ENCODE data around the gene LRRC4.

LRRC4 gene

GRCh38 chr7:128006550-128007302, 24.5 kb downstream of the LRRC4 start:
- DNase-seq, result no peak

GRCh38 chr7:128005759-128006159, 25.5 kb downstream of the LRRC4 start:
- no peak for DNase-seq

GRCh38 chr7:128005117-128005516, 26.1 kb downstream of the LRRC4 start:
- DNase-seq, result peak; percentile 73

- no peak for DNase-seq
Measured at GRCh38 chr7:128004623-128005022, 26.6 kb downstream of the LRRC4 start.

GRCh38 chr7:128003787-128004186, 27.4 kb downstream of the LRRC4 start:
- DNase-seq, result no peak

GRCh38 chr7:128003167-128003566, 28.1 kb downstream of the LRRC4 start:
- no peak for DNase-seq

GRCh38 chr7:128000854-128001265, 30.4 kb downstream of the LRRC4 start:
- DNase-seq, result no peak

- DNase-seq, result no peak
Measured at GRCh38 chr7:128000048-128000447, 31.2 kb downstream of the LRRC4 start.

- no peak for DNase-seq
Measured at GRCh38 chr7:127998671-127999070, 32.6 kb downstream of the LRRC4 start.

GRCh38 chr7:127997226-127997922, 33.9 kb downstream of the LRRC4 start:
- no peak for DNase-seq

GRCh38 chr7:127996253-127997071, 34.8 kb downstream of the LRRC4 start:
- DNase-seq, result no peak

GRCh38 chr7:127995881-127996215, 35.4 kb downstream of the LRRC4 start:
- peak; percentile 63 for DNase-seq

GRCh38 chr7:127995156-127995880, 35.9 kb downstream of the LRRC4 start:
- peak; percentile 63 for DNase-seq

GRCh38 chr7:127993987-127994386, 37.2 kb downstream of the LRRC4 start:
- no peak for DNase-seq

GRCh38 chr7:127993317-127993716, 37.9 kb downstream of the LRRC4 start:
- no peak for DNase-seq

GRCh38 chr7:127988751-127989150, 42.5 kb downstream of the LRRC4 start:
- no peak for DNase-seq

GRCh38 chr7:127986581-127987521, 44.4 kb downstream of the LRRC4 start:
- DNase-seq, result no peak

- no peak for DNase-seq
Measured at GRCh38 chr7:127983804-127984332, 47.4 kb downstream of the LRRC4 start.

- DNase-seq, result no peak
Measured at GRCh38 chr7:127981965-127982364, 49.3 kb downstream of the LRRC4 start.

- DNase-seq, result no peak
Measured at GRCh38 chr7:127980901-127981300, 50.3 kb downstream of the LRRC4 start.

GRCh38 chr7:127979728-127980126, 51.5 kb downstream of the LRRC4 start:
- DNase-seq, result no peak

Data from eye (tissue), 1 donor.